MM.1S (cell line): ENCODE results near the gene BRINP3.

ENCODE experiments used
- DNase-seq: peaks from one replicate; pipeline ENCODE4 v3.0.0-alpha.2; 2015
- H2AFZ ChIP-seq: fragments of 300-600 bp; sonication (generic); 2 replicates; pipeline ENCODE4 v1.6.0; 2016; ENCODE audit warnings: antibody characterized with exemption, low read length
- H3F3A ChIP-seq: fragments of 300-600 bp; sonication (generic); 2 replicates; pipeline ENCODE4 v1.6.1; 2016; ENCODE audit warnings: mild to moderate bottlenecking, antibody characterized with exemption, low read length, moderate library complexity, mixed read lengths; ENCODE audit not compliant: insufficient read depth
- H3K27ac ChIP-seq: fragments of 300-600 bp; sonication (generic); 2 replicates; pipeline ENCODE4 v1.5.1; 2016; ENCODE audit warnings: mild to moderate bottlenecking, low read length
- H3K27me3 ChIP-seq: fragments of 300-600 bp; sonication (generic); replicated peaks from 2 replicates; pipeline ENCODE4 v1.6.0; 2016; ENCODE audit warnings: low read length; ENCODE audit not compliant: insufficient read depth
- H3K36me3 ChIP-seq: fragments of 300-600 bp; sonication (generic); replicated peaks from 2 replicates; pipeline ENCODE4 v1.6.1; 2016; ENCODE audit warnings: mild to moderate bottlenecking, low read length, mixed read lengths; ENCODE audit not compliant: insufficient read depth
- H3K4me1 ChIP-seq: fragments of 300-600 bp; sonication (generic); 2 replicates; pipeline ENCODE4 v1.6.1; 2016; ENCODE audit warnings: low read length, mixed read lengths
- H3K4me2 ChIP-seq: fragments of 300-600 bp; sonication (generic); 2 replicates; pipeline ENCODE4 v1.6.0; 2016; ENCODE audit warnings: low read depth, low read length
- H3K4me3 ChIP-seq: fragments of 300-600 bp; sonication (generic); 2 replicates; pipeline ENCODE4 v1.5.1; 2016; ENCODE audit warnings: low read length, mixed read lengths
- H3K79me2 ChIP-seq: fragments of 300-600 bp; sonication (generic); 2 replicates; pipeline ENCODE4 v1.6.1; 2016; ENCODE audit warnings: mixed run types, low read length, mixed read lengths
- H3K9ac ChIP-seq: fragments of 300-600 bp; sonication (generic); 2 replicates; pipeline ENCODE4 v1.6.1; 2016; ENCODE audit warnings: low read length, mixed read lengths
- H3K9me2 ChIP-seq: fragments of 300-600 bp; sonication (generic); replicated peaks from 2 replicates; pipeline ENCODE4 v1.6.1; 2016; ENCODE audit warnings: mild to moderate bottlenecking, low read length, mixed read lengths; ENCODE audit not compliant: insufficient read depth
- H3K9me3 ChIP-seq: fragments of 300-600 bp; sonication (generic); replicated peaks from 2 replicates; pipeline ENCODE4 v1.6.1; 2016; ENCODE audit warnings: mild to moderate bottlenecking, low read length, mixed read lengths; ENCODE audit not compliant: insufficient read depth
- H4K20me1 ChIP-seq: fragments of 300-600 bp; sonication (generic); 2 replicates; pipeline ENCODE4 v1.6.1; 2016; ENCODE audit warnings: mild to moderate bottlenecking, low read length, moderate library complexity, mixed read lengths; ENCODE audit not compliant: insufficient read depth
- CTCF ChIP-seq: fragments of 300-600 bp; sonication (generic); IDR thresholded peaks from 2 replicates; pipeline ENCODE4 v1.5.1; 2016; ENCODE audit warnings: antibody characterized with exemption, low read length, mixed read lengths
- EZH2 ChIP-seq: fragments of 300-600 bp; sonication (generic); optimal IDR thresholded peaks from 2 replicates; pipeline ENCODE3; 2017; ENCODE audit warnings: low read depth, mild to moderate bottlenecking, antibody characterized with exemption, low read length, mixed read lengths
- EZH2phosphoT487 ChIP-seq: fragments of 300-600 bp; sonication (generic); IDR thresholded peaks from 2 replicates; pipeline ENCODE4 v1.6.1; 2018; ENCODE audit warnings: antibody characterized with exemption, low read length

The BRINP3 gene

GRCh38 chr1:190429932-190430331 lies 47.7 kb downstream of the BRINP3 start:
- no peaks in the 10 kb centered on the region for H3K9me2 ChIP-seq
- DNase-seq = no peak
- H3K36me3 ChIP-seq = no peaks in the 10 kb centered on the region
- TF ChIP-seq EZH2phosphoT487 = no peak
- no peak for TF ChIP-seq EZH2
- no peak for TF ChIP-seq CTCF
- no peak overlapping the region for H3K4me2 ChIP-seq
- H2AFZ ChIP-seq = no peak overlapping the region
- H3K4me3 ChIP-seq = no peak overlapping the region
- no peaks in the 10 kb centered on the region for H3K9me3 ChIP-seq
- no peak overlapping the region for H3K27ac ChIP-seq
- H3F3A ChIP-seq = no peaks in the 10 kb centered on the region
- no peaks in the 10 kb centered on the region for H3K79me2 ChIP-seq
- H3K4me1 ChIP-seq = no peaks in the 10 kb centered on the region
- no peak overlapping the region for H3K9ac ChIP-seq
- no peaks in the 10 kb centered on the region for H3K27me3 ChIP-seq
- H4K20me1 ChIP-seq = no peaks in the 10 kb centered on the region

- Histone ChIP-seq H3K9me2 (no peaks in the 10 kb centered on the region), H3K4me1 (no peaks in the 10 kb centered on the region)
- no peak for TF ChIP-seq CTCF
- no peak for TF ChIP-seq EZH2phosphoT487
- no peak for TF ChIP-seq EZH2
Measured at GRCh38 chr1:190429141-190429540, 48.5 kb downstream of the BRINP3 start.

GRCh38 chr1:190416239-190416638 lies 61.4 kb downstream of the BRINP3 start:
- Histone ChIP-seq H3K27ac (no peak overlapping the region), H3K27me3 (no peaks in the 10 kb centered on the region), H2AFZ (no peak overlapping the region), H3K79me2 (no peaks in the 10 kb centered on the region), H3K4me2 (no peak overlapping the region), H3K9ac (no peak overlapping the region), H3K4me1 (no peaks in the 10 kb centered on the region), H3K9me2 (no peaks in the 10 kb centered on the region), H3F3A (no peaks in the 10 kb centered on the region), H3K36me3 (no peaks in the 10 kb centered on the region), H4K20me1 (no peaks in the 10 kb centered on the region), H3K9me3 (no peaks in the 10 kb centered on the region), H3K4me3 (no peak overlapping the region)
- no peak for DNase-seq
- TF ChIP-seq EZH2 (no peak), CTCF (no peak), EZH2phosphoT487 (no peak)

More at GRCh38 chr1:190429141-190429540, 48.5 kb downstream of the BRINP3 start:
- Histone ChIP-seq H3K9ac (no peak overlapping the region), H4K20me1 (no peaks in the 10 kb centered on the region), H3F3A (no peaks in the 10 kb centered on the region), H3K9me3 (no peaks in the 10 kb centered on the region), H3K4me2 (no peak overlapping the region), H3K79me2 (no peaks in the 10 kb centered on the region), H3K36me3 (no peaks in the 10 kb centered on the region), H3K27ac (no peak overlapping the region), H3K27me3 (no peaks in the 10 kb centered on the region), H3K4me3 (no peak overlapping the region), H2AFZ (no peak overlapping the region)
- no peak for DNase-seq

- H3K9me3 ChIP-seq = no peaks in the 10 kb centered on the region
- no peak for TF ChIP-seq CTCF
- no peak for TF ChIP-seq EZH2
- TF ChIP-seq EZH2phosphoT487 = no peak
Measured at GRCh38 chr1:190413142-190413541, 64.5 kb downstream of the BRINP3 start.

More at GRCh38 chr1:190413142-190413541, 64.5 kb downstream of the BRINP3 start:
- Histone ChIP-seq H3K9ac (no peak overlapping the region), H3K9me2 (no peaks in the 10 kb centered on the region), H3K27me3 (no peaks in the 10 kb centered on the region), H3K4me1 (no peaks in the 10 kb centered on the region), H4K20me1 (no peaks in the 10 kb centered on the region), H2AFZ (no peak overlapping the region), H3K36me3 (no peaks in the 10 kb centered on the region), H3K4me2 (no peak overlapping the region), H3K27ac (no peak overlapping the region), H3K79me2 (no peaks in the 10 kb centered on the region), H3K4me3 (no peak overlapping the region), H3F3A (no peaks in the 10 kb centered on the region)
- no peak for DNase-seq
